Amniotic epithelial cell (primary cell): ENCODE measurements around the gene CYP19A1.
"Not testable (repeated sequence)": the region's sequence is repeated elsewhere in the genome, so short reads cannot be mapped to it uniquely, and the experiment has no call there.

ENCODE experiments used
- DNase-seq: peaks from one replicate; pipeline ENCODE4 v3.0.0-alpha.2; 2010; ENCODE audit warnings: low read depth

Gene CYP19A1

DNA sequence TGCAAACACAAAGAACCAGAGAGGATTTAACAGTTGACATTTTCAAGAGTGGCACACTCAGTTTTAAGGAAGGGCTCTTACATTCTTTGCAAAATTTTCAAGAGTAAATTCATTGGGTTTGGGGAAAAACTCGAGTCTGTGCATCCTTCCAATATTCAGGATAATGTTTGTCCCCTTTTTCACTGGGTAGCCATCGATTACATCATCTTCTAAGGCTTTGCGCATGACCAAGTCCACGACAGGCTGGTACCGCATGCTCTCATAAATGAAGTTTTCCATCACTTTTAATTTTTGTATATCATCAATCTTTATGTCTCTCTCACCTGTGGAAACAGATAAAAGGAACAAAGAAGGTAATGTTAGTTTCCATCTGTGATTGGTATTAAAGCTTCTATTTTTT is 126.2 kb downstream of the CYP19A1 start:
- no peak for DNase-seq

DNA sequence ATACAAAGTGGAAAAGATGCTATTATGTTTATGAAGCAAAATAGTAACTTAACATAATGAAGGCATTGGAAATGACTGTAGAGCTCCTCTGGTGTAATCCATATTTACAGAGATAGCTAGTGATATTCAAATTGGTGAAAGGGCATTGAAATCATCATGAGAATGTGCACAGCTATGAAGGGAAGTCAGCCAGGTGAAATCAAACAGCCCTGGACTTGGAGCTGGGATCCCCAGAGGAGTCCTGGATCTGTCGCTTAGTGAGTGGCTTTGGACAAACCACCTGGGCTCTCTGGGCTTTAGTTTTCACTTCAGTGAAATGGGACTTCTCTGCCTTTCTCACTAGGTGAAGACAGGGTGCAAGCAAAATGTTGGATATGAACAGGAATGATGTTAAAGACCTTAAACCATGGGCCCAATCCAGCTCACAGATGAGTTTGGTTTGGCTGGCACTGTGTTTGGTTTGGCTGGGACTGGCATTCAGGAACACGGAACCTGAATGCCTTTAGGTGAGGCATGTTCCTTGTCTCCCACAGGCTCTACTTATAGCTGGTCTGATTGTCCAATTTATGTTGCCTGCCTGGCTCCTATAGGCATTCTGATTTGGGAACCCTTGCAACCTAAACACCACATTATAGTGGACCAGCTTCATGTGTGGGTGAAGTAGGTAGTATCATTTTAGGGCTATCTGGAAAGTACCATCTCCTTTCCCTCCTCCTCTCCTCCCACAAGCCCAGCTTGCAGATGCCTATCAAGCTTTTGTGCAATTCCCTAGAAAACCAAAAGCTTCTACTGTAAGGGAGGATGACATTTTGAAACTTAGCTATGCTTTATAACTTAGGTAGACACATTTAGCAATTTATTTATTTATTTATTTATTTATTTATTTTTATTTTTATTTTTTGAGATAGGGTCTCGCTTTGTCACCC is 133.1 kb downstream of the CYP19A1 start:
- no peak for DNase-seq

GRCh38 chr15:51203797-51204196 is 134.6 kb downstream of the CYP19A1 start:
- no peak for DNase-seq

DNA sequence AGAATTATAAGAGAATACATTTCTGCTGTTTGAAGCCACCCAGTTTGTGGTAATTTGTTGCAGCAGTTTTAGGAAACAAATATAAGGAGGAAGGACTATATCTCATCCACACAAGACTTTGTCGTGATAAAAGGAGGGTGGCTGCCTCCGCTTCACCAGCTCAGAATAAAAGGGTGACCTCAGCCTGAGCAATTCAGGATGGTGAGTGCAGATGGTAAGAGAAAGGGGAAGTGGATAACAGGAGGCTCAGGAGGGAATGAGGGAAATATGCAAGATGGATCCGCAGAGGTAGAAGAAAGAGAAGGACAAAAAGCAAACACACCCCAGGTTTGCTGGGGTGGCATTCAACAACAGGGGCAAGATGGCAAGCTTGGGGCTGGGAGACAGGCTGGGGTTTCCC is 135.6 kb downstream of the CYP19A1 start:
- no peak for DNase-seq

- no peak for DNase-seq
Measured at GRCh38 chr15:51201581-51201980, 136.8 kb downstream of the CYP19A1 start.

GRCh38 chr15:51200792-51201191 is 137.6 kb downstream of the CYP19A1 start:
- no peak for DNase-seq

DNA sequence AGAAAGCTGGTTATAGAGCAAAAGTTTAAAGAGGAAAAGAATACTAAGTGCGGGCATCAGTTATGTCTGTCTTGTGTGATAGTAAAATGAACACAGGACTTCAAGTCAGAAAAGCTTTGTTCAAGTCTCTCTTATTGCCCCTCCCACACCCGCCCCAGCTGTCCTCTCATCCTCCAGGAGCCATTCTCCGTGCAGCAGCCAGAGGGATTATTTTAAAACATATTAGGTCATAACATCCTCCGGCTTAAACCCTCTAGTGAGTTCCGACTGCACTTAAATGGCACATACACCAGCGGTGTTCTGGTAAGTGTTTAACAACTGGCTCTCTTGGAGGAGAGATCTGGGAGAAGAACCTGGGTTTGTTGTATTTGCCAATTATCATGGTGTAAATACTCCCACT is 138.9 kb downstream of the CYP19A1 start:
- no peak for DNase-seq

- no peak for DNase-seq
Measured at GRCh38 chr15:51198701-51199232, 139.6 kb downstream of the CYP19A1 start.

GRCh38 chr15:51195459-51195858 is 142.9 kb downstream of the CYP19A1 start:
- DNase-seq: no peak

DNA sequence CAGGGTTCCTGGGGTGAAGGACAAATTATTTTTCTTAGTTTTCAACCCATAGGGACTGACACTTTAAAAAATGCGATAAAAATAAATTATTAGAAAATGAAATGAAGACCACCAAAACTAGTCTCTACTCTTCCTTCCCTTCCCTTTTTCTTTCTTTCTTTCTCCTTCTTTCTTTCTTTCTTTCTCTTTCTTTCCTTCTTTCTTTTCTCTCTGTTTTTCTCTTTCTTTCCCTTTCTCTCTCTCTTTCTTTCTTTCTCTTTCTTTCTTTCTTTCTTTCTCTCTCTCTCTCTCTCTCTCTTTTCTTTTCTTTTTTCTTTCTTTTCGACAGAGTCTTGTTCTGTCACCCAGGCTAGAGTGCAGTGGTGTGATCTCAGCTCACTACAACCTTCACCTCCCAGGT is 144.4 kb downstream of the CYP19A1 start:
- DNase-seq: no peak

DNA sequence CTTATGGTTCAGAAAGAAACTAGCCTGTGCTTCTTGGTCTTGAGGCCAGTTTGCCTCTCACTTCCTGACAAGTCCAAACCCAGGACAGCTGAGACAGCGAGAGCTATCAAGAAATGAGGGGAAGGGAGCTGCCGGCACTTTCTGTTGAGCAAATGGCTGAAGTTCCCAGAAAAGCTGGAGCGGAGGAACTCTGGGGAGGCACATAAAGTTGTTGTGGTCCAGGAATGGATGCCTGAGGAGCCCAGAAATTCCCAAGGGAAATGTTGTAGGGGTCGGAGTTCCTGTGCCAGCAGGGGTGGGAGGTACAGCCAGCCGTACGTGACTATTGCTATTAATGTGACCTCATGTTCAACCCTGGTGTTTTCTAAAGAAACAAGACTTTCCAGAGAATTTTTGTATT is 144.9 kb downstream of the CYP19A1 start:
- DNase-seq: no peak

DNA sequence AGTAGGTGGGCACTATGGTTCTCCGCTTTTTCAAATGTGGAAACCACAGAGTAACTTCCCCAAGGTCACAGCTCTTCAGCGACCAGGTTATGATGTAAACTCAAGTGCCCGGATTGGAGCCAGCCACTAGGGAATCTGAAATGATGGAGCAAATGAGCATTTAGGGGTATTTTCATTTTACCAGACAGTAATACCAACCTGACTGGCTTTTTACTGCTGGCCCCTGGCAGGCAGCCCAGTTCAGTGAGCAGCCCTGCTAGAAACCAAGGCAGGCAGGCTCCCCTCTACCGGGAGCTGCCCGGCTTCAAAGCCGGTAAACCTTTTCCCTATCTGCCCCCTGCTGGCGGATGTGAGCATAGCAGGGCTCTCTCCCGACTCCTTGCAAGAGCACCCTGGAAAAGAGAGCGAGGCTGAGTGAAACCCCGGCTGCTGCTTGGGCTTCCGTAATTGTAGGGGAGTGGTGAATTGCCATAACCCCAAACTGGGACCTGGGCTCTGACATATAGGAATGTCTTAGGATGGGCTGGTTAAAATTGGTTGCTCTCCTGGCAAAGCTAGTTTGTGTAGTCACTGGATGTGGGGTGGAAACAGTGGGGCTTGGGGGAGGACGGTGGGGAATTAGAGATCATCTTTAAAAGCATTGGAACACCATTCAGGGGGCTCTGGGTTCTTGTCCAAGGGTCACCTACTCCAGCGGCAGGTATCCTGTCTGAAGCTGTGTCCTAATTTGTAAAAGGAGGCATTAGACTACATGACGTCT is 145.7 kb downstream of the CYP19A1 start:
- peak; percentile 81 for DNase-seq

DNA sequence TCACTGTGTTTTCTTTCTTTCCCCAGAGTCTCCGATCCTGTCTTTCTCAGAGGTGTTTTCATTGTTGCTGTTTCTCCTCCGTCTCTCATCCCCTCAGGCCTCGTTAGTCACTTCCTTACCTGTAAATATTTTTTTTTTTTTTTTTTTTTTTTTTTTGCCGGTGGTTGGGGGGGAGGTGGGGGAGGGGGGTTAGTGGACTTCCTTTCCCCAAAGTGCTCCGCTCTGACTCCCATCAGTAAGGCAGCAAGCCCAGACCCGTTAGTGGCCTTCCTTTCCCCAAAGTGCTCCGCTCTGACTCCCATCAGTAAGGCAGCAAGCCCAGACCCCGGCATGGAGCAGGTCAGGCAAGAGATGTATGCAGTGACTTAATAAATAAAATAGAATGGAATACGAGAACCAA is 146.6 kb downstream of the CYP19A1 start:
- no peak for DNase-seq

GRCh38 chr15:51191072-51191670 is 147.2 kb downstream of the CYP19A1 start:
- peak; percentile 16 for DNase-seq

- DNase-seq: no peak
Measured at GRCh38 chr15:51190424-51191068, 147.8 kb downstream of the CYP19A1 start.

GRCh38 chr15:51189669-51190385 is 148.6 kb downstream of the CYP19A1 start:
- no peak for DNase-seq

DNA sequence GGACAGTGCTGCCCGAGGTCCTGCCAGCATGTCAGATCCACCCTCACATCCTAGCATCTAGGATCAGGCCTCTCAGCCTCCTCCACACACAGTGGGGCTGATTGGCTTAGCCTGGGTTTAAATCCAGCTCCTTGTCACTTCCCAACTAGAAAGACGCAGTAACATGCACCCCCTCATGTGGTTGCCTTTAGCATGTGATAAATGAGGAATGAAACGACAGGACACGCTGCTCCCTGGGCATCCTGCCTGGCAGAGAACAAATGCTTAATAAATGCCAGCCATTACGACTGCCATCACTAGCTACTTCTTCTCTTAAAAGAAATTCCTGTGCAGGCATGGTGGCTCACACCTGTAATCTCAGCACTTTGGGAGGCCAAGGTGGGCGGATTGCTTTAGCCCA is 149.6 kb downstream of the CYP19A1 start:
- not testable (repeated sequence) for DNase-seq

DNA sequence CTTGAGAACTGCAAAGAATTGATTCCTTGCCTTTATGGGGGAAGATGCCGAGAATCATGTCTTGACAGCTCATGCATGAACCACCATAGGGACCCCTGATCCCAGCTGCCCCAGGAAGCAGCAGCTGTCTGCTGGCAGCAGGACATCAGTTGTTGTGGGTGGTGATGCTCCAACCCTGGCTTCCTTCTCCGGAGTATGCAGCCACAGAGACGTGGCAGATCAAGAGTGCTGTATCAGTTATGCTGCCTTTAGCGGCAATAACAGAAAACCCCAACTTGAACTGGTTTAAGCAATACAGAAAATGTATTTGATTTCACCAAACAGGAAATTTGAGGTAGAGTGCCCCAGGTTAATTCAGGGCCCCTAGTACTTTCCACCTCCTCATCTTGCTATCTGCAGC is 151.5 kb downstream of the CYP19A1 start:
- DNase-seq: no peak

GRCh38 chr15:51186181-51186705 is 152.2 kb downstream of the CYP19A1 start:
- DNase-seq: no peak

DNA sequence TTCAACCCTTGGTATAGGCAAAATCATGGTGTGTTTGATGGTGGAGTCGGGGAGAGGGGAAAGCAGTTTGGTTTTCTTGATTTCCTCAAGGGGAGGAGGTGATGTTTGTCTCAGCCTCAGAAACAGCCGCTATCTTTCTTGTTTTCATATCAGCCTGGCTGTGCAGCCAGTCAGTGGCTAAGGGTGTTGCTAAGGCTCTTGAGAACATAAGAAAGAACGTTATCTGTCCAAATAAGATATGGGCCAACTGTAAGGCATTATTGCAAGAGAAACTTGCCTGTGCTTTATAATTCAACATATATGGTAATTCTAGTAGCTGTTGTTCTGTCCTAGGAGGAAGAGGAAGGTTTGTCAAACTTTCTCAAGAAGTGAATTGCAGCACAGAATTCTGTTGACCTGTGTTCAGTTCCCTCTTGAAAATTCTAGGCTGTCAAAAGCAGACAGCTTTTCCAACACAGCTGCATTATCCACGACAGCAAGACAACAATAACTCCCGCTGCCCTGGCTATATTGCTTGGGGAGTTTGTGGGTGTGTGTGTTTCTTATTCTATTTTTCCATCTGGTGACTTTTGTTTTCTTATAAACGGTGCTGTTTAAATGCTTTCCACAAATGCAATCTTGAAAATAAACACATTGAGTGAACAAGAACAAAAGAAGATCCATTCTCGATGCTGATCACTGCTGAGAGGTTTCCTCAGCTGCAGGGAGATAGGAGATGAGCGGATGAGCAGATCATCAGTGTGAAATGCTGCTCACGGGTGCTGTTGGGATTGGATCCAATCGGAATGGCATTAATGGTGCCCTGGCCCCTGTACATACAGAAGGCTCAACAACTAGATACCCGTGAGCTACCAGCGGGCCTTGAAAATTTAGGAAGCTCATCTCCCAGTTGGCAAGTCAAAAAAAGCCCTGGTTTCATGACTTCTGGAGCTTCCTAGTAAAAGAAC is 152.9 kb downstream of the CYP19A1 start:
- DNase-seq: peak; percentile 39
